Lower leg skin (tissue), 3 donors: ENCODE data around the gene PRELID1.

ENCODE experiments used
- CTCF ChIP-seq, 3 donors: fragments of 450-650 bp; IDR thresholded peaks; one replicate each; pipeline ENCODE4 v1.5.1; 2016; ENCODE audit warnings: antibody characterized with exemption in 3 of 3, mild to moderate bottlenecking in 3 of 3, moderate library complexity in 2 of 3
- POLR2A ChIP-seq, 2 donors: fragments of 450-650 bp; IDR thresholded peaks; one replicate each; pipeline ENCODE4 v1.6.1; 2016 to 2017; ENCODE audit warnings: antibody characterized with exemption in 2 of 2, mild to moderate bottlenecking in 1 of 2, moderate library complexity in 1 of 2

GRCh38 chr5:177310757-177311391, 7.3 kb downstream of the PRELID1 start:
- TF ChIP-seq CTCF (IDR thresholded peaks at IDR 0.05) (no peak), POLR2A (IDR thresholded peaks at IDR 0.05) (no peak)
